Measurements from ENCODE around the gene IL15.

GRCh38 chr4:141711211-141711610, 74.8 kb downstream of the IL15 start:
- no peak for TF ChIP-seq GATA3 (IDR thresholded peaks at IDR 0.05; ENCODE audit: low read depth, low read length)
- no peak for TF ChIP-seq GATA2 (IDR thresholded peaks at IDR 0.05; ENCODE audit: low read depth, low read length)

All from SH-SY5Y (cell line).